GM18909 (cell line): Measurements from ENCODE around the gene UBE2R2.
"Not testable (repeated sequence)": the region's sequence is repeated elsewhere in the genome, so short reads cannot be mapped to it uniquely, and the experiment has no call there.

ENCODE experiments used
- ATAC-seq: cut with Tn5 transposase; IDR thresholded peaks from one replicate; pipeline ENCODE4 v1.9.1; 2021; ENCODE audit warnings: mild to moderate bottlenecking; ENCODE audit not compliant: unreplicated experiment, poor library complexity

UBE2R2 gene

GRCh38 chr9:33836261-33836660 lies 19.3 kb downstream of the UBE2R2 start:
- ATAC-seq = not testable (repeated sequence)

GRCh38 chr9:33837138-33837537 lies 20.2 kb downstream of the UBE2R2 start:
- ATAC-seq = no peak

- ATAC-seq = no peak
Measured at GRCh38 chr9:33840381-33840780, 23.4 kb downstream of the UBE2R2 start.

DNA sequence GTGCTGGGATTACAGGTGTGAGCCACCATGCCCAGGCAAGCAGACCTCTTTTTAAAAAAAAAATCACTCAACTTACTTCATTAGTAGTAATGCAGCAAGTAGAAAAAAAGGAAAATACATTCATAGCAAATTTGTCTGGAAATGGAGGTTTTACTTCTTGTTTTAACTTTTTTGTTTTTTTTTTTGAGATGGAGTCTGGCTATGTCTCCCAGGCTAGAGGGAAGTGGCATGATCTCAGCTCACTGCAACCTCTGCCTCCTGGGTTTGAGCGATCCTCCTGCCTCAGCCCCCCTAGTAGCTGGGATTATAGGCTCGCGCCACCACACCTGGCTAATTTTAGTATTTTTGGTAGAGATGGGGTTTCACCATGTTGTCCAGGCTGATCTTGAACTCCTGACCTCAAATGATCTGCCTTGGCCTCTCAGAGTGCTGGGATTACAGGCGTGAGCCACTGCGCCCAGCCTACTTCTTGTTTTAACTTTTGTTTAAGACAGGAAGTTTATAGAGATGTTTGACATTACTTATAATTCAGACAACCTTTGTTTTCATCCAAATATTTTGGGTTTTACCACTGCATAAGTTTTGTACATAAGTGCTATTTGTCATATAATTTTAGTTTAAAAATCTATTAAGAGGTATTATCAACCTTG lies 26.5 kb downstream of the UBE2R2 start:
- ATAC-seq = no peak

- ATAC-seq = no peak
Measured at GRCh38 chr9:33846231-33846630, 29.3 kb downstream of the UBE2R2 start.

- ATAC-seq = not testable (repeated sequence)
Measured at GRCh38 chr9:33847894-33848205, 30.9 kb downstream of the UBE2R2 start.

DNA sequence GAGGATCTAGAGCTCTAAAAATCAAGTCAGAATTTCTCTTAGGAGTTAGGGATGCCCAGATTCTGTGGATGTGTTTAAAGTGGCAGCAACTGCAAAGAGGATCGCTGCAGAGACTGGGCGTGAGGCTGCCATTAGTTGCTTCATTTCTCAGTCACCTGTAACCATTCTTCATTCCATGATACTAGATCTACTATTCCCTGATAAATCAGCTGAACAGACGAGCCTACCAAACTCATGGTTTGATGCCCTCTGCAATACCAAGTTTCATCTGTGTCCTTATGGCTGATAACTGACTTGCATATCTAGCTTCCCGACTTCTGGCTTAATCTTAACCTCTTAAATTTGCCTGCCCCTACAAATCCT lies 33.3 kb downstream of the UBE2R2 start:
- ATAC-seq = no peak

DNA sequence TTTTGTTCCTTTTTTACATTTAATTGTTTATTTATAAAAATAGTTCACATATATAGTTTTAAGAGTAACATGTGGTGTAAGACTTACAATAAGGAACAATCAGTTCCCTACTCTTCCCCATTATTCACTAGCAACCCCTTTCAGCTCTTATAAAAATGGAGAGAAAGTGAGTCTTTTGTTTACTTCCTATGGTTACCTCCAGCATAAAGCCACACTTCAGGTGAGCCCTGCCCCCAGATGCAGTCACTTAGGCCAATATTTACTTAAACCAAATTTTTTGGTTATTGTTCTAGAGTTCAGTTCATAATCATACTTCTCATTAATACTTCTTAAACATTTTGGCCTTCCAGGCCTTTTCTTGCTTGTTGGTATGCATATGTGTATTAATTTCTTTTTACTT lies 33.7 kb downstream of the UBE2R2 start:
- no peak for ATAC-seq

GRCh38 chr9:33851301-33851700 lies 34.3 kb downstream of the UBE2R2 start:
- no peak for ATAC-seq

DNA sequence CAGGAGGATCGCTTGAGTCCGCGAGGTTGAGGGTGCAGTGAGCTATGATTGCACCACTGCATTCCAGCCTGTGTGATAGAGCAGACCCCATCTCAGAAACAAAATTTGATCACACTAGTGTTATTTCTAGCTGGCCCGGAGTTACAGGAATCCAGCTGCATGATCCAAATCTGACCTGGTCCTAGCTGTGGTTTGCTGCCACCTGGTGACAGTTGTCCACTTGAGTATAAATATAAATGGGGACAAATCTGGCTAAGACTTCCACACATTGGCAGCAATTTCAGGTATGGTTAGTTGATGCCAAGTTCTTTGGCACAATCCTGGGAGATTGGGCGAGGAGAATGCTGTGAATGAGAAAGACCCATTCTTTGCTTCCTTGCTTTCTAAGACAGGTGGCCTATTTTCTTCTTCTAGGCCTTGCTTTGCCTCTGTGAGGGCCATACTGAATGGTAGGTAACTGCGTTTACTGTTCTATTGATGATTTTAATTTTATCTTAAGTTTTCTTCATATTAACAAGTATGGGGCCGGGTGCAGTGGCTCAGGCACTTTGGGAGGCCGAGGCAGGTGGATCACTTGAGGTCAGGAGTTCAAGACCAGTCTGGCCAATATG lies 35.4 kb downstream of the UBE2R2 start:
- ATAC-seq = no peak

- no peak for ATAC-seq
Measured at GRCh38 chr9:33856247-33856646, 39.3 kb downstream of the UBE2R2 start.

DNA sequence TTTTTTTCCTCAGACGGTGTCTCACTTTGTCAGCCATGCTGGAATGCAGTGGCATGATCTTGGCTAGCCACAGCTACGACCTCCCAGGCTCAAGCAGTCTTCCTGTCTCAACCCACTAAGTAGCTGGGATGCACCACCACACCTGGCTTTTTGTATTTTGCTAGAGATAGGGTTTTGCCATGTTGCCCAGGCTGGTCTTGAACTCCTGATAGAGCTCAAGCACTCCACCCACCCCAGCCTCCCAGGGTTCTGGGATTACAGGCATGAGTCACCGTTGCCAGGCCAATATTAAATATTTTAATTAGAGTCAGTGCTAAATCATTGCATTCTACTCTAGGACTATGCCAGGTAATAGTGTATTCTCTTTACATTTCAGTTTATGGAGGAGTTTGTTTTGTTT lies 41.5 kb downstream of the UBE2R2 start:
- no peak for ATAC-seq

DNA sequence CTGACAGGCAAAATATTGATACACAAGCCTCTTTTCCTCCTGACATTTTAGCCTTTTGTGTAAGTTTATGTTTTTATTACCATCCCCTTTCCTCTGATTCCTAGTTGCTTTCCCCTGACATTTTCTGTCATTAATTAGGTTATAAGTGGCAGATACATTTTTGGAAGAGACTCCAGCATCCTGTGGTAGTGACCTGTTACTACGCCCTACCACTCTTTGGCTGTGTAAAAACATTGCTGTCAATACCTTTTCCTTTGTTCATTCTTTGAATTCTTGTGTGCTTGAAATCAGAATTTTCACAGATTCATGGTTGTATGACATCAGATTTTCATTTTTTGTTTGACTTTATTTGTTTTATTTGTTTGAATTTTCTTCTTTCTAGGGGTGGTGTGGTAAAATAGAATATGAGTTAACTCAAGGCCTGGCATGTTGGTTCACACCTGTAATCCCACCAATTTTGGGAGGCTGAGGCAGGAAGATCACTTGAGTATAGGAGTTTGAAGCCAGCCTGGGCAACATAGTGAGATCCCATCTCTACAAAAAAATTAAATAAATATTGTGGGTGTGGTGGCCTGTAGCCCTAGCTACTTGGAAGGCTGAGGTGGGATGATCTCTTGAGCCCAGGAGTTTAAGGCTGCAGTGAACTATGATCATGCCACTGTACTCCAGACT lies 43.4 kb downstream of the UBE2R2 start:
- no peak for ATAC-seq

GRCh38 chr9:33861917-33862453 lies 45.0 kb downstream of the UBE2R2 start:
- no peak for ATAC-seq

- not testable (repeated sequence) for ATAC-seq
Measured at GRCh38 chr9:33863027-33863426, 46.1 kb downstream of the UBE2R2 start.

DNA sequence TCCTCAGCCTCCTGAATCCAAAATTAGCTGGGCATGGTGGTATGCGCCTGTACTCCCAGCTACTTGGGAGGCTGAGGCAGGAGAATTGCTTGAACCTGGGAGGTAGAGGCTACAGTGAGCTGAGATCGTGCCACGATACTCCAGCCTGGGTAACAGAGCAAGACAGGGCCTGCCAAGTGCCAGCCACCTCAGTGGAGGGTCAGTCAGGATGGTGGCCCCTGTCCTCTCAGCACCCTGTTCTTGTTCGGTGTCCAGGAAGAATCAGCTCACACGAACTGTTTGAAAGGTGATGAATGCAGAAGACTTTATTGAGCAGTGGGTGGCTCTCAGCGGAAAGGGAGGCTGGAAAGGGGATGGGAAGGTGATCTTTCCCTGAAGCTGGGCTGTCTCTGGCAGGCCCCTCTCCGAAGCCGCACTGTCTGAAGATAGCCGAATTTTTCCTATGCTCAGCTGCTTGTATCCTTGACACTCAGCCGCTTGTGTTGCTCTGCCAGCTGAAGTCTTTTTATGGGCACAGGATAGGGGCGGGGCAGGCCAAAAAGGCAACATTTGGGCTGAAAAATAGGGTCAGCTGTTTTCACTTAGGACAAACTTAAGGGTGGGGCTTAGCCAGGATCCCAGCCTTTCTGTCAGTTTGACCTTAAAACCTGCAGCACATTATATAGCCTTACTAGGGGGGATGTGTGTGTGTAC lies 50.9 kb downstream of the UBE2R2 start:
- ATAC-seq = no peak

- no peak for ATAC-seq
Measured at GRCh38 chr9:33868440-33868973, 51.5 kb downstream of the UBE2R2 start.

DNA sequence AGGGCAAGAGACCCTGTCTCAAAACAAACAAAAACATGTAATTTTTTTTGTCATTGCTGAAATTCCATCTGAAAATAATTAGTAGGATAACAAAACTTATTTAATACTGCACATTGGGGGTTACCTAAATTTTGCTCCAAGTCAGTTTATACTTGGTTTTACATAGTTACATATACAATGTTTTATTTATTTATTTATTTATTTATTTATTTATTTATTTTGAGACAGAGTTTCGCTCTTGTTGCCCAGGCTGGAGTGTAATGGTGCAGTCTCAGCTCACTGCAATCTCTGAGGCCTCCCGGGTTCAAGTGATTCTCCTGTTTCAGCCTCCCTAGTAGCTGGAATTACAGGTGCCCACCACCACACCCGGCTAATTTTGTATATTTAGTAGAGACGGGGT lies 52.3 kb downstream of the UBE2R2 start:
- ATAC-seq = not testable (repeated sequence)

GRCh38 chr9:33877727-33878489 lies 60.9 kb downstream of the UBE2R2 start:
- no peak for ATAC-seq

GRCh38 chr9:33878691-33879366 lies 61.9 kb downstream of the UBE2R2 start:
- ATAC-seq = no peak
